Hematopoietic multipotent progenitor cell treated with erythropoietin and hydrocortisone succinate and interleukin-3 and kit ligand, for 15 days (in vitro differentiated cells): Measurements from ENCODE around the gene LILRA1.
"Not testable (repeated sequence)": the region's sequence is repeated elsewhere in the genome, so short reads cannot be mapped to it uniquely, and the experiment has no call there.

Experiments
- DNase-seq: peaks from one replicate; pipeline ENCODE4 v3.0.0-alpha.2; 2015; ENCODE audit warnings: low spot score

The LILRA1 gene

DNA sequence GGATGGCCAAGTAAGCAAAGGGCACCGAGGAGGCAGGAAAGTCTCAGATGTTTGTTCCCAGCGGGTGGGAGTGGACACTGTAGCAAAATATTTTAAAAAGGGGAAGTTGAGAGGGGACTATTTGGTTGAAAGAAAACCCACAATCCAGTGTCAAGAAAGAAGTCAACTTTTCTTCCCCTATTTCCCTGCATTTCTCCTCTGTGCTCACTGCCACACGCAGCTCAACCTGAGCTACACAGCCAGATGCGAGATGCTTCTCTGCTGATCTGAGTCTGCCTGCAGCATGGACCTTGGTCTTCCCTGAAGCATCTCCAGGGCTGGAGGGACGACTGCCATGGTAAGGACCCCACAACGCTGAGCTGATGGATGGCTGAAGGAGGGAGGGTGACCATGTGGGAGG is at the start of gene LILRA1:
TSS of gene LILRA1 (plus strand) at position 188 of the 400 bp plus-strand sequence. CDS start 613 bp downstream, outside the sequence.
- DNase-seq = not testable (repeated sequence)

DNA sequence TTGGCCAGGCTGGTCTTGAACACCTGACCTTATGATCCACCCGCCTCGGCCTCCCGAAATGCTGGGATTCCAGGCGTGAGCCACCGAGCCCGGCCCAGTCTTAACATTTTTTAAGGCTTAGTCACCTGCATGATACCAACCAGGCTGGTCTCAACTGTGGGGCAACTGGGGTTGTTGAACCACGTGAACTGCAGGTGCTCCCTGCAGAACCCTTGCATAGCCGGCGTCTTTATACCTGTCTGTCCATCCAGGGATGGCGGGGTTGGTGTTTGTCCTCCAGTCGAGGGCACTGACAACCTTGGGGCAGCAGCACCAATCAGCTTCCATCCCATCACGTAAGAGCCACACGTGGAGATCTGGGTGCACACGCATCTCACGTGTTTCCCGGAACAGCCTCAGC is 44.6 kb upstream of the LILRA1 start:
- no peak for DNase-seq

DNA sequence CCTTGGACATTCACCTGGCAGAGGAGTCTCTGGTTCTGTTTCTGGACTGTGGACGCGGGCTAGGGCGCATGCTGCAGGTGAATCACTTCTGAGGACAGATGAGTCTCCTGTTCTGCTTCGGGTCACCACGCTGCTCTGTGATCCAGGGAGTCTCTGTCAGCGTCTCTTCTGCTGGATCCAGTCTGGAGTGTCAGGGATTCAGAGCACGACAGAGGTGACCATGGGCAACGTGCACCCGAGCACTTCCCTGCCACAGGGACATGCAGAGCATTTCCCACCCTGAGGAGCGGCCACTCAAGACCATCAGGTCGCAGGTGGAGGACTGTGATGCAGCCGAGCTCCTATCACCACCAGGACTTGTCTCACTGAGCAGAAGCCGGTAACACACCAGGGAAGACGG is 44.2 kb upstream of the LILRA1 start:
- DNase-seq = no peak

DNA sequence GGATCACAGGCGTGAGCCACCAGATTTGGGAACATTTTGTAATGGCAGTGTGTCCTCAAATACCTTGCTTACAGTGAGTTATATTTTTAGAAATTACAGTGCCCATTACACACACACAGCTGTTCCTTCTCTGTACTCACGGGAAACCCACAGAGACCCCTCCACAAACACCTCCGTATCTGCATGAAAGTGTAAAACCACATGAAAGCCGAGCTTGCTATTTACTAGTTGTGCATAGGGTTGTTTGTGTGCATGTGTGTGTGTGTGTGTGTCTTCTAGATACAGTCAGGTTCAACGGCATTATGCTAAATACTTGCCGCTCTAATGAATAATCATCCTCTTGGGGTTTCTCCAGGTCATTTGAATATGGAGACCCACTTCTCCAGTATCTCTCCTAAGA is 42.1 kb upstream of the LILRA1 start:
- no peak for DNase-seq

DNA sequence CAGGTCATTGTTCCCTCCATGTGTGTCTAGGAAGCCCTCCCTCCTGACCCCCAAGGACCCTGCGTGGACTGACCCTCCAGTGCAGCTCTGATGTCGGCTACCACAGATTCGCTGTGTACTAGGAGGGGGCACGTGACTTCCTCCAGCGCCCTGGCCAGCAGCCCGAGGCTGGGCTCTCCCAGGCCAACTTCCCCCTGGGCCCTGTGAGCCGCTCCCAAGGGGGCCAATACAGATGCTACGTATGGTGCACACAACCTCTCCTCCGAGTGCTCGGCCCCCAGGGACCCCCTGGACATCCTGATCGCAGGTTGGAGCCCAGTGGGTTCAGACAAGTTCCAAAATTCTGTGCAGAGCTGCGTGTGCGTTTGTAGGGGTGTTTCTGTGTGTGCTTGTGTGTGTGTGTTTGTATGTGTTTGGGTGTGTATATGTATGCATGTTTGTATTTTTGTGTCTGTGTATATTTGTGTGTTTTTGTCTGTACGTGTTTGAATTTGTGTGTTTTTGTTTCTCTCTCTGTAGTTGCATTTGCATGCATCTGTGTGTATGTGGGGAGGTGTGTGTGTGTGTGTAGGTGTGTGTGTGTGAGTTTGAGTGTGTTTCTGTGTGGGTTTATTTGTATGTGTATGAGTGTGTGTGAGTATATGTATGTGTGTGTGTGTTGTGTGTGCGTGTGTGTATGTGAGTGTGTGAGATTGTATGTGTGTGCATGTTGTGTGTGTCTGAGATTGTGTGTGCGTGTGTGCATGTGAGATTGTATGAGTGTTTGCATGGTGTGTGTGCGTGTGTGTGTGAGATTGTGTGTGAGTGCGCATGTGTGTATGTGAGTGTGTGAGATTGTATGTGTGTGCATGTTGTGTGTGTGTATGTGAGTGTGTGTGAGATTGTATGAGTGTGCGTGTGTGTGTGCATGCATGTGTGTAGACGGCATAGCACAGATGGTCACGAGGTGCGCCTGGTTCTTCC is 41.2 kb upstream of the LILRA1 start:
- no peak for DNase-seq

DNA sequence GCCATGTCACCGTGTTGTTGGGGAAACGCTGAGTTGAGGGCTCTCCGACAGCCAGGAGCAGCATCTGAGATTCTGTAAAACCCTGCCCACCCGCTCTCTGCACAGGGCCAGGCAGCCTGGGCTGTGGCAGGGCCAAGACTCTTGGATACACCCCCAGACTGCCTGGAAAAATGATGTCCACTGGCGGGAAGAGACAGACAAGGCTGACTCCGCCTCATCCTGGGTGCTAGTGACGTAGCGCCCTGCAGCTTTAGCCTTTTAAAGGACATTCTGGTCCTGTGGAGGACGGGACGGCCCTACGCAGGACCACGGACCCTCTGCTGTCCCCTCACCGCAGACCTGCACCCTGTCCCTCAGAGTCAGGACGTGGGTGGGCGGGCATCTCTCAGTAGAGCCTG is 40.5 kb upstream of the LILRA1 start:
- no peak for DNase-seq

DNA sequence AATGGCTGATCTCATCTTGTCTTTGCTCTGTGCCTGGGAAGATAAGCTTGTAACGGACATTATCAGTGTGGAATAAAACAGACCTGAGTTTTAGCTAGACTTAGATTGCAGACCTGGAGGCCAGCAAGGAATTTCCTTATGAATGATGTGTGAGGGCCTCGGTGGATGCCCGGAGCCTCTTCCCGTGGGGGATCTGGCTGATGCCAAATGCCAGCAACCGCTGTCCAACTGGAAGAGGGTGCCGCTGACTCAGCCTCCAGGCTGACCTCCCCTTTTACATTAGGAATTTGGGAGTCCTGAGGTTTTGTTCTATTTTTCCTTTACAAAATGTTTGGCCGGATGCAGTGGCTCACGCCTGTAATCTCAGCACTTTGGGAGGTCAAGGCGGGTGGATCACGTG is 39.4 kb upstream of the LILRA1 start:
- DNase-seq = no peak

DNA sequence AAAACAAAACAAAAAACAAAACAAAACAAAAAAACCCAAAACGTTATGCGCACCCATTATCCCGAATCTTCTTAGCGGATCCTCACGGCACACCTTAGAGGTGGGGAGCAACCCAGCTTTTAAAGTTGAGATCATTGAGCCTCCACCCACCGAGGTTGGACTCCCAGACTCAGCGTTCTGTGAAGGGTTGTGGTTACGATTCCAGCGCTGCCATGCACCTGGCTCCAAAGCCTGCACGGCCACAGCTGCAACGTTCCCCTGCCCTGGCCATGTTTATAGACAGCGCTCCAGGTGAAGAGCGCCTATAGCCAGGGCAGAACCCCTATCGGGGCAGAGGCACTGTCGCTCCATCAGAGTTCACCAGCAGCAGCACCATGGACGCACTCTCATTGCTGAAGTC is 38.5 kb upstream of the LILRA1 start:
- no peak for DNase-seq

DNA sequence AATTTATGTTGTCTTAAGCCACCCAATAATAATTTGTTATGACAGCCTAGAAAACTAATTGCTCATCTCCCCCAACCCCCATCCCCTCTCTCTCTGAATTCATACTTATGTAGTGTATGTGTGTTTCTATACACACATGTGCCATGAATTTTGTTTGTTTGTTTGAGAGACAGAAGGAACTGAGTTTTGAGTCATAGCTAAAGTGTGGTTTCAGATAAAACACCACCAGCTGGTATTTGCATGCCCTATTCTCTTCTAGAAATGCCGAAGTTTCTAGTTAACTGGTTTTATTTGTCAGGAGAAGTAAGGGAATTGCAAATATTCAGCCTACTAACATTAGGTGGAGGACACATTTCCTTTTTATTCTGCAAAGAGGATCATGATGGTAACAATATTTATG is 37.2 kb upstream of the LILRA1 start:
- no peak for DNase-seq

DNA sequence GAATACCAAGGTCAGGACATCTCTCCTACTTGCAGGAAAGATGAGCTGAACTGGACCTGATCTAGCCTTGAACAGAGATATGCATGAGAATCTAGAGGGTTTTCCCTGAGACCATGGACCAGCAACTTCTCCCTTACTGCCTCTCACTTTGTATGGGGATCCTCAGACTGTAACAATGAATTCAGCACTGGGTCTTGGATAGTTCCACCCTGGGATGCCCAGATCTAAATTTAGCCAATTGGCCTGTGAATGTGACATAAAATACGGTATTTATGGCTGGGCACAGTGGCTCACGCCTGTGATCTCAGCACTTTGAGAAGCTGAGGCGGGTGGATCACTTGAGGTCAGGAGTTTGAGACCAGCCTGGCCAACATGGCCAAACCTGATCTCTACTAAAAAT is 35.1 kb upstream of the LILRA1 start:
- no peak for DNase-seq

DNA sequence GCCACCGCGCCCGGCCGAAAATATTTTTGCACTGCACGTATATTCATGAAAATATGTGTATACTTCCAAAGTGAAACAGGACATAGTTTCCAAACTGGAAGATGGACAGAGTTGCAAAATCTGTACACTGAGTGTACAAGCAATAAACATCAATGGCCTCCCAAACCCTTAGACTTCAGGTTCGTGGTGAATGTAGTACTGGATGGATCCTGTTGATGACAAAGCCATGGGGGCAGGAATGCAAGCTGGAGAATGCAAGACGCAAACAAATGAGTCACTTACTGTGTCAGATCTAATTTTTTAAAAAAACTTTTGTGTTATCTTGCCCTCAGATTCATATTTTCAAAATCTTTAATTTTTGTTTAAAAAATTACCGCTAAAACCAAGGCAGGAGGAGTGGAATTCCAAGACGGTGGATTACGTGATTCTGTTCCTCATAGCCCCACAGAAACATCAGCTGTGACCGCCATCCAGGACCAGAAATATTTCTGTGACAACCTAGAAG is 32.5 kb upstream of the LILRA1 start:
- no peak for DNase-seq

DNA sequence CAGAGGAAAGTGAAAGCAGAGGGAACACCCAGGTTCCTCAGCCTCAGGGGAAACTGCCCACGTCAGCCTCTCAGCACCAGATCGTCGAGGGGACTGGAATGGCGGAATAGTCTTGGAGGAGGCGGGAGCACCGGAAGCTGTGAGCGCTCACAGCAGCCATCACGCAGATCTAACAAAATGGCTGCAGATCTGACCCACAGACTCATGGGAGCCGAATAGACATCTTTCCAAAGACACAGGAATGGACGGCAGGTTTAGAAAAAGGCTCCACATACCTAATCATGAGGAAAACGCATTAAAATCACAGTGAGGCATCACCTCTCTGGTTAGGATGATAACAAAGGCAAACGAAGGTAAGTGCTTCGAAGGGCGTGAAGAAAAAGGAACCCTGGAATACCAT is 31.6 kb upstream of the LILRA1 start:
- no peak for DNase-seq

DNA sequence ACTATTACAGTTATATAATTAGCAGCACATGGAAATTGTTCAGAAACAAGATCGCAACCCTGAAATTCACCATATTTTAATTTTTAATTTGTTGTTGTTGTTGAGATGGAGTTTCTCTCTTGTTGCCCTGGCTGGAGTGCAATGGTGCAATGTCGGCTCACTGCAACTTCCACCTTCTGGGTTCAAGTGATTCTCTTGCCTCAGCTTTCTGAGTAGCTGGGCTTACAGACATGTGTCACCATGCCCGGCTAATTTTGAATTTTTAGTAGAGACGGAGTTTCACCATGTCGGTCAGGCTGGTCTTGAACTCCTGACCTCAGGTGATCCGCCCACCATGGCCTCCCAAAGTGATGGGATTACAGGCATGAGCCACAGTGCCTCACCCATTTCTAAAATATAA is 30.2 kb upstream of the LILRA1 start:
- DNase-seq = not testable (repeated sequence)

DNA sequence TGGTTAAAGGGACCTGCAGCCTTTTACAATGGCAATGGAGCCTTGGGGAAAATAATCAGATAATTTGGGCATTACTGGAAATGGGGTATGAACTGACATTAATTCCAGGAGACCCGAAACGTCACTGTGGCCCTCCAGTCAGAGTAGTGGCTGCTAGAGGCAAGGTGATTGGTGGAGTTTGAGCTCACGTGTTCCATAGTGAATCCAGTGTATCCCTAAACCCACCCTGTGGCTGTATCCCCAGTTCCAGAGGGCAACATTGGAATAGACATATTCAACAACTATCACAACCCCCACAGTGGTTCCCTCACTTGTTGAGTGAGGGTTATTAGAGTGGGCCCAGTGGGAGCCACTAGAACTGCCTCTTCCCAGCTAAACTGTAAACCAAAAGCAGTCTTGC is 23.1 kb upstream of the LILRA1 start:
- no peak for DNase-seq

DNA sequence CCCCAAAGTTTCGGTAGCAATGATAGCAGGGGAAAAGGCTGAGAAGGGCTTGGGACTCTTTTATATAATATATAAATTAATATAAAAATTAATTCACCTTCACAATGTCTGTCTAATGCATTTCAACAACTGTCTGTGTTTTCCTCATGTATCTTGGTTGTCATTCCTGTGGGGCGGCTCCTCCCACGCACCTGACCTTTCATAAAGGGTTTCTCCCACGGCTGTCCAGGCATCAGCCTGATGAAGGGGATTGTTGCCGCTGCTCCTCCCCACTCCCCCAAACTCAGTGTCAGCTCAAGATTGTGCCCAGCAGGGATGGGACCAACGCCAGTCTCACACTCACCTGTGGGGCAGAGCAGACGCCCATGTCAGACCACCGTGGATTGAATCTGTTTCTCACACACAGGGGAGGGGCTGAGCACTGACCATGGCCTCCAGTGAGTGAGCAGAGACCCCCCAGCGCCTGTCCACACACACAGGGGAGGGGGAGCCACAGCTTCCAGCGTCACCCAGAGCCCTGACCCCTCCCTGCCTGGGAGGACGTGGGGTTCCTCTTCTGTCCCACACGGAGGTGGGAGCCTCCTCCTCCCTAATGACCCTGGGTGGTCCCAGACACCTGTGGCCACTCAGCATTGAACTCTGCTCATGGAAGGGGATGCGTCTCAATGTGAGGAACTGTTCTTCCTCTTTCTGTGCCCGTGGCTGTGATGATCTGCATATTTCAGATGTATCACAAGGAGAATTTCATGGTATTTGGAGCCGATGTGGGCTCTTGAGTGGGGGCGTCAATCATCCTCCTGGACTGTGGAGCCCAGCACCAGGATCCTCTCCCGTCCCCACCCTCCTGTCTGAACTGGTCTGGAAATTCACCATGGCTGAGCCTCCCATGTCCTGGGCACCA is 21.5 kb upstream of the LILRA1 start:
- DNase-seq = not testable (repeated sequence)

DNA sequence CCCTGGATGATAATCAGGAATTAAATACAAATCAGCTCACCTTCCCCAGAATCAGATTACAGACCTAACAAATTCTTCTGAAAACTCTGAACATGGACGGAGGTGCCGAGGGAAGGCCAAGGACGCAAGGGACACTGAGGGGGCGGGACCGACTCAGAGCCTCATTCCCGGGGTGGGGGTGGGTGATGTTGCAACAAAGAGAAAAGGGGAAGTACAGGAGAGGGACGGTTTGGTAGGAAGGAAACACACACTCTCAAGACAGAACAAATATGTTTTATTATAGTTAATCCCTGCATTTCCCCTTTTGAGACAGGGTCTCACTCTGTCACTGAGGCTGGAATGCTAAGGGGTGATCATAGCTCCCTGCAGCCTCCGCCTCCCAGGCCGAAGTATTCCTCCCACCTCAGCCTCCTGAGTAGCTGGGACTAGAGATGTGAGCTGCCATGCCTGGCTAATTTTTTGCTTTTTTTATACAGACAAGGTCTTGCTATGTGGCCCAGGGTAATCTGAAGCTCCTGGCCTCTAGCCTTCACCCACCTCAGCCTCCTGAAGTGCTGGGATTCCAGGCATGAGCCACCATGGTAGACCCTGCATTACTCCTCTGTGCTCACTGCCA is 20.6 kb upstream of the LILRA1 start:
- no peak for DNase-seq

DNA sequence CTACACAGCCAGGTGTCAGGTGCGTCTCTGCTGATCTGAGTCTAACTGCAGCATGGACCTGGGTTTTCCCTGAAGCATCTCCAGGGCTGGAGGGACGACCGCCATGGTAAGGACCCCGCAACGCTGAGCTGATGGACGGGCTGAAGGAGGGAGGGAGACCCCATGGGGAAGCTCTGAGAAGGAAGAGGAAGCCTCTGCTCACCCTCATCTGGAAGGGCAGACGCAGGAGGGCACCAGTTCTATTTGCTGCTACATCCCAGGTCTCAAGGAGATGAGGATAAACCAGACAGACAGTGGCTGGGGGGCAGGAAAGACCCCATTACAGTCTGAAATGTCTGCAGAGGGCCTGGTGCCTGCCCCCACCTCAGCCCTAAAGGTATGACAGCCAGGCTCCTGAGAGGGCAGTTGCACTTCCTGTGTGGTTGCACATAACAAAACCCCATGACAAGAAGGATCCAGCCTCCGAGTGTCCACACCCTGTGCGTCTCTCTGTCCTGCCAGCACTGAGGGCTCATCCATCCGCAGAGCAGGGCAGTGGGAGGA is 20.0 kb upstream of the LILRA1 start, which contains the start of gene LILRA2:
TSS of gene LILRA2 (plus strand) at position 461 of the 543 bp plus-strand sequence. CDS start 89 bp downstream, outside the sequence.
- no peak for DNase-seq

DNA sequence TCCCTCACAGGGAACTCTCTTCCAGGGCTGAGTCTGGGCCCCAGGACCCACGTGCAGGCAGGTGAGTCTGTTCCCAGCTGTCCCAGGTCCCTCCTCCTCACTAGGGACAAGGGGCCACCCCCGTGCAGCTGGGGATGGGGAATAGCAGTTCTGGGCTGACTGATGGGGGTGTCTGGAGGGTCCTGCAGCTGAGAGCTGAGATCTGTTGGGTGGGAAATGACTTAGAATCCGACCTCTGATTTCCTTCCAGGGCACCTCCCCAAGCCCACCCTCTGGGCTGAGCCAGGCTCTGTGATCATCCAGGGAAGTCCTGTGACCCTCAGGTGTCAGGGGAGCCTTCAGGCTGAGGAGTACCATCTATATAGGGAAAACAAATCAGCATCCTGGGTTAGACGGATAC is 19.4 kb upstream of the LILRA1 start:
- no peak for DNase-seq

DNA sequence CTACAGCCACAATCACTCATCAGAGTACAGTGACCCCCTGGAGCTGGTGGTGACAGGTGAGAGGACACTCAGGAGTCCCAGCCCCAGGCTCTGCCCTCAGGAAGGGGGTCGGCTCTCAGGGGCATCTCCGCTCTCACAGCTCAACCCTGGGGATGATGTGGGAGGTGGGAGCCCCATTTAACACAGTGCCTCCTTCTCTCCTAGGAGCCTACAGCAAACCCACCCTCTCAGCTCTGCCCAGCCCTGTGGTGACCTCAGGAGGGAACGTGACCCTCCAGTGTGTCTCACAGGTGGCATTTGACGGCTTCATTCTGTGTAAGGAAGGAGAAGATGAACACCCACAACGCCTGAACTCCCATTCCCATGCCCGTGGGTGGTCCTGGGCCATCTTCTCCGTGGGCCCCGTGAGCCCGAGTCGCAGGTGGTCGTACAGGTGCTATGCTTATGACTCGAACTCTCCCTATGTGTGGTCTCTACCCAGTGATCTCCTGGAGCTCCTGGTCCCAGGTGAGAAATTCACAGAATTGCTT is 18.8 kb upstream of the LILRA1 start:
- DNase-seq = no peak

DNA sequence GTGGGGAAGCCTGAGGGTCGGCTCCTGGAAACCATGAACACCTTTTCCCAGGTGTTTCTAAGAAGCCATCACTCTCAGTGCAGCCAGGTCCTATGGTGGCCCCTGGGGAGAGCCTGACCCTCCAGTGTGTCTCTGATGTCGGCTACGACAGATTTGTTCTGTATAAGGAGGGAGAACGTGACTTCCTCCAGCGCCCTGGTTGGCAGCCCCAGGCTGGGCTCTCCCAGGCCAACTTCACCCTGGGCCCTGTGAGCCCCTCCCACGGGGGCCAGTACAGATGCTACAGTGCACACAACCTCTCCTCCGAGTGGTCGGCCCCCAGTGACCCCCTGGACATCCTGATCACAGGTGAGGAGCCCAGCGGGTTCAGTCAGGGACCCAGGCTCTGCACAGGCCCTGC is 18.2 kb upstream of the LILRA1 start:
- not testable (repeated sequence) for DNase-seq

DNA sequence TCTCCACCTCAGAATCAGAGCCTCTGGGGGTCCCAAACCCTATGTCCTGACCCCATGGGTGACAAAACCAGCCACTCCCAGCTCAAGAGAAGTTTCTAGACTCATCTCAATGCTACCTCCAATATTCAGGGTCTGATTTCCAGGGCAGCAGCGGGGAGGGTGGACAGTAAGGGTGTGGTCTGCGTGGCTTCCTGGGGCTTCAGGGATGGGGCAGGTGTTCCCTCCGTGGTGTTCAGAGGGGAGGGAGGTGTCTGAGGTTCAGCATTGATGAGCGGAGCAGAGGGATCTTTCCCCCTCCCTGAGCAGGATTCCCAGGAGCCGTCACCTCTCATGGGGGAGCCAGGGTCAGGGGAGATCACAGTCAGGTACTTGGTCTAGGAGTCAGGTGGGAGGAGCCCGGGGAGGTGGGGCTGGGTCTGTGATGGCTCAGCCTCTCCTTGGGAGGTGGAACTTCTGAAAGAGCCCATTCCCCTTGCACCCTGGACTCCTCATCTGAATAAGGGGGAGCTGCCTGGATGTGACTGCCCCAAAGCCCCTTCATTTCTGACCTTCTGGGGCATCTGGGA is 16.9 kb upstream of the LILRA1 start:
- DNase-seq = no peak
